Keratinocyte (primary cell): Measurements from ENCODE around the gene HES2. TPM values are rescaled to one million over a fixed set of nuclear protein-coding genes. Genes with fewer than 3 reads are reported as not detected.
A peak's percentile ranks its signal among the peaks of the same experiment; 100 is the strongest.

Source experiments
- DNase-seq: peaks from one replicate; pipeline ENCODE4 v3.0.0-alpha.2; 2011; ENCODE audit warnings: low read depth, missing footprints, low spot score
- FAIRE-seq: peaks from 2 replicates; lab custom pipeline; 2011; peaks lifted over from hg19 to GRCh38; lab: Jason Lieb, UNC
- H2AFZ ChIP-seq: 2 replicates; pipeline ENCODE4 v1.6.0; 2012; ENCODE audit warnings: low read length, control low read depth, inconsistent platforms; ENCODE audit not compliant: control insufficient read depth
- H3K27ac ChIP-seq: 2 replicates; pipeline ENCODE4 v1.5.1; 2011; ENCODE audit warnings: low read length; ENCODE audit not compliant: control insufficient read depth, insufficient read depth
- H3K27me3 ChIP-seq: 3 replicates; pipeline ENCODE4 v1.6.0; 2011; ENCODE audit warnings: low read length; ENCODE audit not compliant: control insufficient read depth, insufficient read depth; ENCODE audit errors: extremely low read depth
- H3K36me3 ChIP-seq, 2 experiments: 2 replicates in 1 of 2; 3 replicates in 1 of 2; pipeline ENCODE4 v1.5.1; 2011; ENCODE audit warnings: low read length in 2 of 2, mild to moderate bottlenecking in 1 of 2; ENCODE audit not compliant: control insufficient read depth in 2 of 2, insufficient read depth in 2 of 2; ENCODE audit errors: extremely low read depth in 1 of 2
- H3K4me1 ChIP-seq: 3 replicates; pipeline ENCODE4 v1.5.1; 2011; ENCODE audit warnings: low read length; ENCODE audit not compliant: control insufficient read depth, insufficient read depth; ENCODE audit errors: extremely low read depth
- H3K4me2 ChIP-seq: 3 replicates; pipeline ENCODE4 v1.6.0; 2011; ENCODE audit warnings: low read depth, low read length; ENCODE audit not compliant: control insufficient read depth, insufficient read depth; ENCODE audit errors: extremely low read depth
- H3K4me3 ChIP-seq, 3 experiments: fragments of 200-600 bp in 1 of 3; sonication (generic) in 1 of 3; 2 replicates in 2 of 3; 3 replicates in 1 of 3; pipeline ENCODE4 v1.5.1; 2011 to 2016; ENCODE audit warnings: low read length in 3 of 3, mild to moderate bottlenecking in 3 of 3, control low read depth in 2 of 3, inconsistent platforms in 1 of 3, low read depth in 1 of 3, mixed read lengths in 1 of 3, mixed run types in 1 of 3, moderate library complexity in 1 of 3; ENCODE audit not compliant: control insufficient read depth in 2 of 3, insufficient read depth in 2 of 3; ENCODE audit errors: extremely low read depth in 1 of 3
- H3K79me2 ChIP-seq: 2 replicates; pipeline ENCODE4 v1.6.0; 2012; ENCODE audit warnings: low read length; ENCODE audit not compliant: control insufficient read depth, insufficient read depth
- H3K9ac ChIP-seq: 3 replicates; pipeline ENCODE4 v1.6.0; 2011; ENCODE audit warnings: low read length; ENCODE audit not compliant: control insufficient read depth, insufficient read depth; ENCODE audit errors: extremely low read depth
- H3K9me1 ChIP-seq: 3 replicates; pipeline ENCODE4 v1.6.0; 2011; ENCODE audit warnings: low read length; ENCODE audit not compliant: control insufficient read depth, insufficient read depth; ENCODE audit errors: extremely low read depth
- H3K9me3 ChIP-seq: 2 replicates; pipeline ENCODE4 v1.5.1; 2012; ENCODE audit warnings: low read depth, low read length; ENCODE audit not compliant: control insufficient read depth
- H4K20me1 ChIP-seq: 3 replicates; pipeline ENCODE4 v1.6.0; 2011; ENCODE audit warnings: low read length; ENCODE audit not compliant: control insufficient read depth, insufficient read depth; ENCODE audit errors: extremely low read depth
- CTCF ChIP-seq, 3 experiments: IDR thresholded peaks in 1 of 3; conservative IDR thresholded peaks in 1 of 3; optimal IDR thresholded peaks in 1 of 3; 2 replicates in 2 of 3; 3 replicates in 1 of 3; pipeline versions ENCODE3 to v1.5.1; 2011; ENCODE audit warnings: low read length in 3 of 3, mild to moderate bottlenecking in 3 of 3, moderate library complexity in 2 of 3, control low read depth in 1 of 3, inconsistent platforms in 1 of 3; ENCODE audit not compliant: insufficient read depth in 2 of 3; ENCODE audit errors: extremely low read depth in 1 of 3
- EZH2 ChIP-seq: IDR thresholded peaks from one replicate; pipeline ENCODE4 v1.6.1; 2012; ENCODE audit warnings: inconsistent platforms, mild to moderate bottlenecking, low read length, moderate library complexity
- dilution Hi-C: fragments of 300-500 bp; cut with MboI; formaldehyde crosslinking; loops from one replicate; pipeline ENCODE4 v1.7.0; 2020; ENCODE audit warnings: low sequenced_read_pairs; ENCODE audit not compliant: extremely low pct_ligation_motif_present
- polyA plus RNA-seq, 5 experiments: library from polyadenylated mRNA; depleted of rRNA in 3 of 5; stranded (reverse) in 3 of 5; stranded (forward) in 1 of 5; unstranded in 1 of 5; fragments of >200 nt; gene quantifications; 1 replicate in 1 of 5; 2 replicates in 3 of 5; 3 replicates in 1 of 5; pipeline versions ENCODE4 v1.2.1 to v1.2.3, GENCODE V29; 2011 to 2012; ENCODE audit warnings: missing spikeins in 2 of 5, low read depth in 1 of 5, low replicate concordance in 1 of 5

HES2 gene
- polyA plus RNA-seq, 1 donor (not counting 4 experiments of a cell fraction or from before 2014, with no cell fraction given), result 30.1 TPM

GRCh38 chr1:6386371-6386949 is 33.3 kb downstream of the HES2 start:
- DNase-seq (peak; percentile 58), FAIRE-seq (peak; percentile 82)
- Histone ChIP-seq H3K4me2 (peak overlapping the region; percentile 97), H3K9me3 (no peaks in the 10 kb centered on the region), H3K4me3 (peak overlapping the region; percentile 57 to 95 (median 92)), H3K36me3 (no peaks in the 10 kb centered on the region), H3K9ac (peak overlapping the region; percentile 95), H4K20me1 (no peaks in the 10 kb centered on the region), H3K27me3 (no peaks in the 10 kb centered on the region), H3K79me2 (peaks cover 80% of the 10 kb centered on the region), H3K9me1 (no peaks in the 10 kb centered on the region), H3K4me1 (peaks cover 24% of the 10 kb centered on the region), H2AFZ (peak overlapping the region; percentile 5), H3K27ac (peak overlapping the region; percentile 93)
- dilution Hi-C loops, result no loop called here
- TF ChIP-seq EZH2, result no peak
- TF ChIP-seq CTCF (optimal IDR thresholded peaks at IDR 0.05 in 1 of 3, IDR thresholded peaks at IDR 0.05 in 1 of 3, conservative IDR thresholded peaks at IDR 0.05 in 1 of 3; ENCODE audit: extremely low read depth in 1 of 3, insufficient read depth in 2 of 3, low read length in 3 of 3), result no peak

- peaks cover 80% of the 10 kb centered on the region for H3K79me2 ChIP-seq
- H3K27me3 ChIP-seq, result no peaks in the 10 kb centered on the region
- H3K9me1 ChIP-seq, result no peaks in the 10 kb centered on the region
- H3K4me3 ChIP-seq, result peak overlapping the region; percentile 57 to 95 (median 92)
- peak overlapping the region; percentile 93 for H3K27ac ChIP-seq
- peak overlapping the region; percentile 97 for H3K4me2 ChIP-seq
- peaks cover 24% of the 10 kb centered on the region for H3K4me1 ChIP-seq
- H2AFZ ChIP-seq, result peak overlapping the region; percentile 22
- DNase-seq, result peak; percentile 100
- no peak for TF ChIP-seq EZH2
- no peak for TF ChIP-seq CTCF (optimal IDR thresholded peaks at IDR 0.05 in 1 of 3, IDR thresholded peaks at IDR 0.05 in 1 of 3, conservative IDR thresholded peaks at IDR 0.05 in 1 of 3; ENCODE audit: extremely low read depth in 1 of 3, insufficient read depth in 2 of 3, low read length in 3 of 3)
- dilution Hi-C loops, result no loop called here
- H4K20me1 ChIP-seq, result no peaks in the 10 kb centered on the region
- no peaks in the 10 kb centered on the region for H3K36me3 ChIP-seq
- peak overlapping the region; percentile 95 for H3K9ac ChIP-seq
- FAIRE-seq, result peak; percentile 99
- no peaks in the 10 kb centered on the region for H3K9me3 ChIP-seq
Measured at GRCh38 chr1:6385488-6386191, 34.1 kb downstream of the HES2 start.
